ENCODE data around the gene MBOAT1.
"Not testable (repeated sequence)": the region's sequence is repeated elsewhere in the genome, so short reads cannot be mapped to it uniquely, and the experiment has no call there.

MBOAT1 gene

GRCh38 chr6:20212392-20213111 lies at the start of gene MBOAT1:
Gene MBOAT1, minus strand, starts transcription at chr6:20212469. Its CDS starts 235 bp downstream, at chr6:20212234.
- peak; percentile 95 for DNase-seq

GRCh38 chr6:20261685-20262084 lies 49.4 kb upstream of the MBOAT1 start:
- DNase-seq = no peak

- no peak for DNase-seq
These were observed 48.1 kb upstream of the MBOAT1 start for GRCh38 chr6:20260360-20260759.

- DNase-seq = no peak
These were observed 47.2 kb upstream of the MBOAT1 start for GRCh38 chr6:20259316-20260049.

- DNase-seq = no peak
These were observed 43.2 kb upstream of the MBOAT1 start for GRCh38 chr6:20255428-20255827.

GRCh38 chr6:20254295-20254694 lies 42.0 kb upstream of the MBOAT1 start:
- no peak for DNase-seq

- DNase-seq = no peak
These were observed 40.8 kb upstream of the MBOAT1 start for GRCh38 chr6:20253021-20253420.

- DNase-seq = no peak
These were observed 40.0 kb upstream of the MBOAT1 start for GRCh38 chr6:20252311-20252710.

- DNase-seq = no peak
These were observed 39.3 kb upstream of the MBOAT1 start for GRCh38 chr6:20251525-20251924.

GRCh38 chr6:20246125-20246524 lies 33.9 kb upstream of the MBOAT1 start:
- DNase-seq = no peak

- not testable (repeated sequence) for DNase-seq
These were observed 32.8 kb upstream of the MBOAT1 start for GRCh38 chr6:20244807-20245681.

- DNase-seq = no peak
These were observed 31.0 kb upstream of the MBOAT1 start for GRCh38 chr6:20243288-20243687.

GRCh38 chr6:20242397-20242796 lies 30.1 kb upstream of the MBOAT1 start:
- DNase-seq = no peak

- DNase-seq = no peak
These were observed 28.8 kb upstream of the MBOAT1 start for GRCh38 chr6:20241102-20241501.

GRCh38 chr6:20238688-20239587 lies 26.7 kb upstream of the MBOAT1 start:
- no peak for DNase-seq

GRCh38 chr6:20237677-20238460 lies 25.6 kb upstream of the MBOAT1 start:
- DNase-seq = no peak

- no peak for DNase-seq
These were observed 24.8 kb upstream of the MBOAT1 start for GRCh38 chr6:20236909-20237600.

GRCh38 chr6:20236344-20236743 lies 24.1 kb upstream of the MBOAT1 start:
- DNase-seq = no peak

GRCh38 chr6:20235041-20235440 lies 22.8 kb upstream of the MBOAT1 start:
- no peak for DNase-seq

GRCh38 chr6:20234136-20234535 lies 21.9 kb upstream of the MBOAT1 start:
- no peak for DNase-seq
